Trophoblast cell (in vitro differentiated cells and primary cell): ENCODE data around the gene KIFC3.

Source experiments
- DNase-seq, 2 donors: peaks; one replicate each; pipeline ENCODE4 v3.0.0-alpha.2; 2016
- H2AFZ ChIP-seq: 2 replicates; pipeline ENCODE4 v1.6.1; 2013; ENCODE audit warnings: low read length, moderate library complexity, mild to moderate bottlenecking; ENCODE audit not compliant: insufficient read depth, poor library complexity
- H2AK5ac ChIP-seq: 2 replicates; pipeline ENCODE4 v1.6.1; 2013; ENCODE audit warnings: mild to moderate bottlenecking, low read length
- H2BK120ac ChIP-seq: 2 replicates; pipeline ENCODE4 v1.6.1; 2013; ENCODE audit warnings: low read length, mild to moderate bottlenecking, moderate library complexity; ENCODE audit not compliant: insufficient read depth, poor library complexity
- H2BK12ac ChIP-seq: 2 replicates; pipeline ENCODE4 v1.6.1; 2013; ENCODE audit warnings: mild to moderate bottlenecking, low read length, moderate library complexity
- H2BK5ac ChIP-seq: 2 replicates; pipeline ENCODE4 v1.6.1; 2013; ENCODE audit warnings: low read length, low read depth, moderate library complexity, mild to moderate bottlenecking; ENCODE audit not compliant: poor library complexity
- H3K14ac ChIP-seq: 2 replicates; pipeline ENCODE4 v1.6.1; 2013; ENCODE audit warnings: mild to moderate bottlenecking, low read length
- H3K18ac ChIP-seq: 2 replicates; pipeline ENCODE4 v1.6.1; 2013; ENCODE audit warnings: mild to moderate bottlenecking, low read length
- H3K23ac ChIP-seq: 2 replicates; pipeline ENCODE4 v1.6.1; 2013; ENCODE audit warnings: low read length
- H3K27ac ChIP-seq: 2 replicates; pipeline ENCODE4 v1.5.1; 2013; ENCODE audit warnings: low read depth, mild to moderate bottlenecking, inconsistent platforms, low read length, moderate library complexity
- H3K27me3 ChIP-seq: 2 replicates; pipeline ENCODE4 v1.6.1; 2013; ENCODE audit warnings: inconsistent platforms, mild to moderate bottlenecking, low read length, moderate library complexity; ENCODE audit not compliant: insufficient read depth
- H3K36me3 ChIP-seq, 2 experiments: 1 replicate in 1 of 2; 2 replicates in 1 of 2; pipeline ENCODE4 v1.6.1; 2013; ENCODE audit warnings: low read length in 2 of 2, mild to moderate bottlenecking in 2 of 2, moderate library complexity in 1 of 2; ENCODE audit not compliant: insufficient read depth in 2 of 2, control insufficient read depth in 1 of 2
- H3K4ac ChIP-seq: 2 replicates; pipeline ENCODE4 v1.6.1; 2013; ENCODE audit warnings: low read depth, mild to moderate bottlenecking, low read length, moderate library complexity
- H3K4me1 ChIP-seq, 2 experiments: 1 replicate in 1 of 2; 2 replicates in 1 of 2; pipeline ENCODE4 v1.6.1; 2013; ENCODE audit warnings: low read length in 2 of 2, mild to moderate bottlenecking in 2 of 2, moderate library complexity in 1 of 2; ENCODE audit not compliant: insufficient read depth in 2 of 2, control insufficient read depth in 1 of 2
- H3K4me2 ChIP-seq: 2 replicates; pipeline ENCODE4 v1.6.1; 2013; ENCODE audit warnings: inconsistent platforms, mild to moderate bottlenecking, low read length, moderate library complexity
- H3K4me3 ChIP-seq: 2 replicates; pipeline ENCODE4 v1.5.1; 2013; ENCODE audit warnings: mild to moderate bottlenecking, low read depth, low read length, inconsistent platforms
- H3K79me1 ChIP-seq: one replicate; pipeline ENCODE4 v1.6.1; 2013; ENCODE audit warnings: low read length
- H3K79me2 ChIP-seq: 2 replicates; pipeline ENCODE4 v1.6.1; 2013; ENCODE audit warnings: low read length, mild to moderate bottlenecking; ENCODE audit not compliant: control insufficient read depth, insufficient read depth, poor library complexity
- H3K9ac ChIP-seq: 2 replicates; pipeline ENCODE4 v1.6.1; 2013; ENCODE audit warnings: mild to moderate bottlenecking, low read length
- H3K9me3 ChIP-seq: 2 replicates; pipeline ENCODE4 v1.6.1; 2013; ENCODE audit warnings: low read depth, mild to moderate bottlenecking, control low read depth, inconsistent platforms, low read length; ENCODE audit not compliant: insufficient read depth
- H4K12ac ChIP-seq: 2 replicates; pipeline ENCODE4 v1.6.1; 2013; ENCODE audit warnings: low read depth, mild to moderate bottlenecking, low read length, moderate library complexity
- H4K8ac ChIP-seq: 2 replicates; pipeline ENCODE4 v1.6.1; 2013; ENCODE audit warnings: low read depth, mild to moderate bottlenecking, low read length, moderate library complexity
- H4K91ac ChIP-seq: one replicate; pipeline ENCODE4 v1.6.1; 2013; ENCODE audit warnings: low read depth, mild to moderate bottlenecking, low read length, moderate library complexity
- WGBS: extraction: QIAGEN DNeasy Blood & Tissue Kit; methylation state at CpG from one replicate; pipeline ENCODE4 v1.1.7; 2013; ENCODE audit warnings: missing lambda C conversion rate; ENCODE audit not compliant: insufficient read length, insufficient coverage; ENCODE audit errors: extremely low coverage; 5-methylcytosine and 5-hydroxymethylcytosine counted together

Gene KIFC3

DNA sequence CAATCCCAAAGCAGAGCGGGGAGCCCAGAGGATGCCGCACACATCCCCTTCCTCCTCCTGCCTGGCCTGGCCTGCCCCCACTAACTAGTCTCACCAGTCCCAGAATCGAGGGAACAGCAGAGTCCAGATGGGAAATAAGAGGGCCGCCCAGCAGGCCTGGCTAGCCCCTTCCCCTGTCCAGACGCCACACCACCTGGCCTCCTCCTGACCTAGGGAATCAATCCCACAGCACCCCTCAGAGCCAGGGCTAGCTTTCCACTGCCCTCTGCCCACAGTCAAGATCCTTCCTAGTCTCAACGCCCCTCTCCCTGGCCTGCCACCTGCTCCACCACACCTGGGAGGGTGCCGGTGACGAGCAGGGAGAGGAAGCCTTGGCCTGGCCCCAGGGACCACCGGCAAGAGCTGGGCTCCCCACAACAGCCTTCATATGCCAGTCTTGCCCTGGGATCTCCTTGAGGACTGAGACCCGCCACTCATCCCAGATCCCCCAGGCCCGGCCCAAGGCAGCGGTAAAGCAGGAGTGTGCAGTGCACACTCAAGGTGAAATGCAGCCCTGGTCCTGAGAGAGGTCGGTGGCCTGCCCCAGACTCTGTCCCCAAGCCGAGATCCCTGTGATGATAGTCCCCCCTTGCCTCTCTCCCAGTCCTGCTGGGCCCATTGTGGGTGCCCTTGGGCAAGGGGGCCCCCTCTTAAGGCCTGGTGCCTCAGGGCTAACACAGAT, 38.8 kb downstream of the KIFC3 start:
- no peak overlapping the region for H2BK12ac ChIP-seq
- no peaks in the 10 kb centered on the region for H3K79me2 ChIP-seq
- H3K79me1 ChIP-seq, result peaks cover 3% of the 10 kb centered on the region
- H2AK5ac ChIP-seq, result no peak overlapping the region
- no peak overlapping the region for H4K91ac ChIP-seq
- no peak overlapping the region for H3K4me3 ChIP-seq
- H3K9me3 ChIP-seq, result peaks cover 4% of the 10 kb centered on the region
- no peak overlapping the region for H3K27ac ChIP-seq
- H3K27me3 ChIP-seq, result no peaks in the 10 kb centered on the region
- H3K23ac ChIP-seq, result no peak overlapping the region
- no peak overlapping the region for H3K14ac ChIP-seq
- no peak for DNase-seq
- no CpG with 5 or more reads among the region's 14 CpGs for WGBS
- H3K18ac ChIP-seq, result no peak overlapping the region
- peaks cover 50 to 64% of the 10 kb centered on the region in 2 experiments for H3K36me3 ChIP-seq
- no peak overlapping the region for H2AFZ ChIP-seq
- H2BK5ac ChIP-seq, result no peak overlapping the region
- no peak overlapping the region for H3K4me2 ChIP-seq
- H3K9ac ChIP-seq, result no peak overlapping the region
- H4K12ac ChIP-seq, result no peak overlapping the region
- no peak overlapping the region for H3K4ac ChIP-seq
- H3K4me1 ChIP-seq, result peaks cover 26 to 30% of the 10 kb centered on the region in 2 experiments
- no peak overlapping the region for H2BK120ac ChIP-seq
- H4K8ac ChIP-seq, result no peak overlapping the region

DNA sequence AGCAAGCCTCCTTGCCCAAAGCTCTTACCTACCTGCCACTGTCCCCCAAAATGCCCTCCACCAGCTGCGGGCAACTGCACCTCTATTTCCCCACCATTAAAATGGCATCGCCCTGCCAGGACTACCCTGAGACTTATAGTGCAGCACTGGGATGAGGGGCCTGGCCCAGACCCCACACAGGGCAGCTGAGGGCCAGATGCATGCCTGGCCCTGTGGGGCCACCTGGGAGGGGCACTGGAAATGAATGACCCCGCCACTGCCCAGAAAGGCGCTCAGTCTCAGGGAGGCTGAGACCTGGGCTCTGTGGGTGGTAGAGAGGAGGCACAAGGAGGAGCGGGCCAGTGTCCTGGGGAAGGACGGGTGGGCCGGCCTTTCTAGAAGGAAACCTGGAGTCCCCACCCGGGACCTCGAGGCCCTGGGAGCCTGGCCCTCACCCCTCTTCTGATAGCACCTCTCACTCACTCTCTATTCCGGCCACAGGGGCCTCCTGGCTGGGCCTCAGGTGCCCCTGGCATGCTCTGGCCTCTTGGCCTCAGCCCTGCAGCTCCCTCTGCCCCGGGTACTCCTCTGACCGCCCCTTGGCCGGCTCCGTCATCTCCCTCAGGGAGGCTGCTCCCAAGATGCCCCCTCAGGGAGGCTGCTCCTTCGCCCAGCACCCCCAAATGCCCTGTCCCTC, 39.8 kb downstream of the KIFC3 start:
- WGBS, result no CpG with 5 or more reads among the region's 15 CpGs
- H3K9me3 ChIP-seq, result peaks cover 4% of the 10 kb centered on the region
- no peak overlapping the region for H3K18ac ChIP-seq
- H3K4me3 ChIP-seq, result no peak overlapping the region
- H4K8ac ChIP-seq, result no peak overlapping the region
- no peak overlapping the region for H2BK120ac ChIP-seq
- no peak overlapping the region for H3K23ac ChIP-seq
- H3K27me3 ChIP-seq, result no peaks in the 10 kb centered on the region
- no peak overlapping the region for H4K12ac ChIP-seq
- no peak overlapping the region for H4K91ac ChIP-seq
- peaks cover 27 to 33% of the 10 kb centered on the region in 2 experiments for H3K4me1 ChIP-seq
- H3K79me2 ChIP-seq, result no peaks in the 10 kb centered on the region
- no peak overlapping the region for H3K9ac ChIP-seq
- H3K27ac ChIP-seq, result no peak overlapping the region
- no peak overlapping the region for H2BK12ac ChIP-seq
- H3K36me3 ChIP-seq, result peaks cover 56 to 70% of the 10 kb centered on the region in 2 experiments
- no peak overlapping the region for H2AK5ac ChIP-seq
- no peak overlapping the region for H3K4ac ChIP-seq
- no peak for DNase-seq
- no peak overlapping the region for H3K14ac ChIP-seq
- H2AFZ ChIP-seq, result no peak overlapping the region
- H3K79me1 ChIP-seq, result peaks cover 3% of the 10 kb centered on the region
- no peak overlapping the region for H2BK5ac ChIP-seq
- H3K4me2 ChIP-seq, result no peak overlapping the region

DNA sequence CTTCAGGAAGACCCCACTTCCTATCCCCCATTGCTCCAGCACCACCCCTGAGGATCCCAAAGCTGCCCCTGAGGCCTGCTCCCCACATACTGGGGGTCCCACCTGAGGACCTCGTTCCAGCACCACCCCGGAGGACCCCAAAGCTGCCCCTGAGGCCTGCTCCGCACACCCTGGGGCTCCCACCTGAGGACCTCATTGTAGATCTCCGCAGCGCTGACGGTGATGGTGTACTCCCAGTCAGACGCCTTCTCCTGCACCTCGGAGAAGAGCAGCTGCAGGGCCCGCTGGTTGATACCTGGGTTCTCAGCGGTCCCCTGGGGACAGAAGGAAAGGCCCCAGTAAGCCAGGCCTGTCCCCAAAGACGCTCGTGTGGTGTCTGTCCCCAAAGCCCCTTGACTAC, 40.3 kb downstream of the KIFC3 start:
- Histone ChIP-seq H4K12ac (no peak overlapping the region), H3K23ac (no peak overlapping the region), H3K4ac (no peak overlapping the region), H2AFZ (no peak overlapping the region), H2BK120ac (no peak overlapping the region), H4K8ac (no peak overlapping the region), H3K4me1 (peaks cover 30 to 35% of the 10 kb centered on the region in 2 experiments), H2AK5ac (no peak overlapping the region), H3K18ac (no peak overlapping the region), H3K4me3 (no peak overlapping the region), H4K91ac (no peak overlapping the region), H3K27ac (no peak overlapping the region), H3K79me1 (peaks cover 3% of the 10 kb centered on the region), H3K9me3 (peaks cover 4% of the 10 kb centered on the region), H2BK5ac (no peak overlapping the region), H3K4me2 (no peak overlapping the region), H3K14ac (no peak overlapping the region), H3K79me2 (no peaks in the 10 kb centered on the region), H3K36me3 (peaks cover 57 to 71% of the 10 kb centered on the region in 2 experiments), H2BK12ac (no peak overlapping the region), H3K27me3 (no peaks in the 10 kb centered on the region), H3K9ac (no peak overlapping the region)
- WGBS, result no CpG with 5 or more reads among the region's 12 CpGs
- no peak for DNase-seq

DNA sequence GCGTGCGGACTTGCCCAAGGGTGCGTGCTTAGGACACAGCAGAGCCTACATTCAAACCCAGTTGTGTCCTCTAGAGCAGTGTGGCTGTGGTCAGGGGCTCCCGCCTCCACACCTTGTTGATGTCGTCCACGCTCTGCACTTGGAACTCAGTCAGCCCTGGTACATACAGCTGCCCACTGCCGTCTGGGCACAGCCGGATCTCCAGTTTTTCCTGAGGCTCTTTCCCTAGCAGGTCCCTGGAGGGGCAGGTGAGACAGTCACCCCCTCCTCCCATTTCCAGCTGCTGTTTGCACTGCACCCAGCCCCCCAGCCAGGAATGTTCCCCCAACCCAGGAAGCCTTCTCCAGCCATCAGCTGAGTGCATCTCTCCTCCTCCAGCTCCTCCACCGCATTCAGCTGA, 41.0 kb downstream of the KIFC3 start:
- Histone ChIP-seq H3K14ac (no peak overlapping the region), H3K4me2 (no peak overlapping the region), H3K4me1 (peaks cover 30 to 35% of the 10 kb centered on the region in 2 experiments), H2AFZ (no peak overlapping the region), H3K18ac (no peak overlapping the region), H3K27me3 (no peaks in the 10 kb centered on the region), H4K12ac (no peak overlapping the region), H4K91ac (no peak overlapping the region), H2AK5ac (no peak overlapping the region), H4K8ac (no peak overlapping the region), H2BK12ac (no peak overlapping the region), H2BK120ac (no peak overlapping the region), H3K36me3 (peaks cover 56 to 70% of the 10 kb centered on the region in 2 experiments), H3K4ac (no peak overlapping the region), H3K9me3 (peaks cover 4% of the 10 kb centered on the region), H3K79me1 (peaks cover 3% of the 10 kb centered on the region), H2BK5ac (no peak overlapping the region), H3K79me2 (no peaks in the 10 kb centered on the region), H3K23ac (no peak overlapping the region), H3K4me3 (no peak overlapping the region), H3K9ac (no peak overlapping the region), H3K27ac (no peak overlapping the region)
- DNase-seq, result no peak
- WGBS, result no CpG with 5 or more reads among the region's 9 CpGs
